D721Med (cell line): Measurements from ENCODE around the gene TMEM135.

ENCODE experiments used
- DNase-seq: peaks from one replicate; pipeline ENCODE4 v3.0.0; 2011; ENCODE audit warnings: low spot score; ENCODE audit not compliant: insufficient read length
- FAIRE-seq: peaks from 2 replicates; lab custom pipeline; 2011; peaks lifted over from hg19 to GRCh38; lab: Jason Lieb, UNC
- TF ChIP-seq, protein P1 (sequence below): IDR thresholded peaks from 2 replicates; pipeline ENCODE4 v1.5.1; 2012; ENCODE audit warnings: mild to moderate bottlenecking, control low read depth; ENCODE audit not compliant: insufficient read depth; ENCODE audit errors: missing control alignments

TMEM135 gene

DNA sequence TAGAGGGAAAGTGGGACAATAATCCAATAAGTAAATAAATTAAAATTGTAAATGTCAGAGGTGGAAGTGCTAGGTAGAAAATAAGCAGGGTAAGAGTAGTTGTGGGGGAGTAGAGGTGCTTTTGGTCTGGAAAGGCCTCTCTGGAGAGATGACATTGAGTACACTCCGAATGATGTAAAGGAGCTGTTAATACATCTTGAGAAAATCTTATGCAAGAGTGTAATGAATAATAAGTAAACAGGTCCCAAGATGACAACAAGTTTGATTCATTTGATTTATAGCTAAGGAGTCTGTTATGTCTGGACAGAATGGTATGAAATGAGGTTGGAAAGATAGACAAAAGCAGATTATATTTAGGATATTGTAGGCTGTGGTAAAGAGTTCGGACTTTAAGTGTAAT lies 87.5 kb downstream of the TMEM135 start:
- DNase-seq, result no peak
- FAIRE-seq, result no peak

DNA sequence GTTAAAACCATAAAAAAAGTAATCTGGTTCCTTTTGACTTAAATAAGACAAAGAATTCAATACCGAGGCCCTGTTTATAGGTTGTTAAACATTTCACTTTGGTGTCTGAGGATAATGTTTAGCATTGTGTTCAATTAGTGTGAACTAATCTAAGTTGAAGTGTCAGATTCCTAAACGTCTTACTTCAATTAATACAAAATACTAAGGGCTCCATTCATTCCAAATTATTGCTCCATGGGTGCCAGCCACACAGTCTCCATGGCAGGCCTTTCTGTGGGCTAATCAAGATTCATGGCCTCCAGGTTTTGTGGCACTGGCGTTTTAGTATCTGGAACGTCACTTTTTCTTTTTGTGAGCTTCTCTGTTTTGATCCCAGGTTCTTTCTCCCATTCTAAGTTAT lies 89.4 kb downstream of the TMEM135 start:
- no peak for FAIRE-seq
- DNase-seq, result no peak
- TF ChIP-seq, protein P1, sequence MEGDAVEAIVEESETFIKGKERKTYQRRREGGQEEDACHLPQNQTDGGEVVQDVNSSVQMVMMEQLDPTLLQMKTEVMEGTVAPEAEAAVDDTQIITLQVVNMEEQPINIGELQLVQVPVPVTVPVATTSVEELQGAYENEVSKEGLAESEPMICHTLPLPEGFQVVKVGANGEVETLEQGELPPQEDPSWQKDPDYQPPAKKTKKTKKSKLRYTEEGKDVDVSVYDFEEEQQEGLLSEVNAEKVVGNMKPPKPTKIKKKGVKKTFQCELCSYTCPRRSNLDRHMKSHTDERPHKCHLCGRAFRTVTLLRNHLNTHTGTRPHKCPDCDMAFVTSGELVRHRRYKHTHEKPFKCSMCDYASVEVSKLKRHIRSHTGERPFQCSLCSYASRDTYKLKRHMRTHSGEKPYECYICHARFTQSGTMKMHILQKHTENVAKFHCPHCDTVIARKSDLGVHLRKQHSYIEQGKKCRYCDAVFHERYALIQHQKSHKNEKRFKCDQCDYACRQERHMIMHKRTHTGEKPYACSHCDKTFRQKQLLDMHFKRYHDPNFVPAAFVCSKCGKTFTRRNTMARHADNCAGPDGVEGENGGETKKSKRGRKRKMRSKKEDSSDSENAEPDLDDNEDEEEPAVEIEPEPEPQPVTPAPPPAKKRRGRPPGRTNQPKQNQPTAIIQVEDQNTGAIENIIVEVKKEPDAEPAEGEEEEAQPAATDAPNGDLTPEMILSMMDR, result no peak

More for the DNA sequence above, 87.5 kb downstream of the TMEM135 start:
- TF ChIP-seq, protein P1, result no peak

DNA sequence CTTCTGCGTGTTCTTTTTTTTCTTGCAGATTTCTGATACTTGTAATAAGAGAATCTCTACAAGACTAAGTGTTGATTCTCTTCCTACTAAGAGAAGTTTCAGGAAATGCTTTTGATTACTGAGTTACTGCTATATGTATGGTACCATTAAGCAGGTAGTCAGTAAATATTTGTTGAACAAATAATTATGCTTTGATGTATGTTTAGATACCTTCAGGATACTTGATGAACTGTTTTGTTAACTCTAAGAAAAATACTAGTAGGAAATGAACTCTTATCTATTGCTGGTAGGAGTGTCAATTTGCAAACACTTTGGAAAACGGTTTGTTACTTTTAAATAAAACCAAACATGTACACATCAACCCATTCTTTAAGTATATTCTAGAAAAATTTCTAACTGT lies 90.6 kb downstream of the TMEM135 start:
- no peak for DNase-seq
- no peak for FAIRE-seq
- TF ChIP-seq, protein P1, result no peak

DNA sequence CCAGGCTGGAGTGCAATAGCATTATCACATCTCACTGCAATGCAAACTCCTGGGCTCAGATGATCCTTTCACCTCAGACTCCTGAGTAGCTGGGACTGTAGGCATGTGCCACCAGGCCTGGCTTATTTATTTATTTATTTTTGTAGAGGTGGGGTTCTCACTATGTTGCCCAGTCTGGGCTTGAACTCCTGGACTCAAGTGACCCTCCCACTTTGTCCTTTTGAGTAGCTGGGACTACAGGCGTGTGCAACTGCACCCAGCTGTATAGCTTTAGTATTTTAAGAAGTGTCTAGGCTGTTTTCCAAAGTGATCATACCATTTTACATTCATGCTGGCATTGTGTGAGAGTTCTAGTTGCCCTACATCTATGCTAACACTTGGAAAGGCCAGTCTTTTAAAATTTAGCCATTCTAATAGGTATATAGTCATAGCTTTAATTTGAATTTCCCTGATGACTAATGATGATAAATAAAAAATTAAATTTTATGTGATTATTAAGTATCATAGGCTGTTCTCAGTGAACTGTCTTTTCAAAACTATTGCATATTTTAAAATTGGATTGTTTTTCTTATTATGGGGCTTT lies 96.9 kb downstream of the TMEM135 start:
- TF ChIP-seq, protein P1, result no peak
- no peak for FAIRE-seq
- no peak for DNase-seq

DNA sequence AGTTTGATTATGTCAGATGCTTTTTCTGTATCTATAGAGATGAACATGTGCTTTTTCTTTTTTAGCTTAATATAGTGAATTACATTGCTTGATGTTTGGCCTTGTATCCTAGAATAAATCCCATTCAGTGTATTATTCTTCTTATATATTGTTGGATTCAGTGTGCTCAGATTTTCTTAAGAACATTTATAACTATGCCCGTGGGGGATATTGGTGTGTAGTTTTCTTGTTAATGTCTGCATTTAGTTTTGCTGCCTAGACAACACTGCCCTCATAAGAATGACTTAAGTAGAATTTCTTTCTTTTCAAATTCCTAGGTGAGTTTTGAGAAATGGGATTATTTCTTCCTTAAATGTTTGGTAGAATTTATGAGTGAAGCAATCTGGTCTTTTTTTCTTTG lies 98.5 kb downstream of the TMEM135 start:
- FAIRE-seq (no peak), DNase-seq (no peak)
- TF ChIP-seq, protein P1, result no peak

DNA sequence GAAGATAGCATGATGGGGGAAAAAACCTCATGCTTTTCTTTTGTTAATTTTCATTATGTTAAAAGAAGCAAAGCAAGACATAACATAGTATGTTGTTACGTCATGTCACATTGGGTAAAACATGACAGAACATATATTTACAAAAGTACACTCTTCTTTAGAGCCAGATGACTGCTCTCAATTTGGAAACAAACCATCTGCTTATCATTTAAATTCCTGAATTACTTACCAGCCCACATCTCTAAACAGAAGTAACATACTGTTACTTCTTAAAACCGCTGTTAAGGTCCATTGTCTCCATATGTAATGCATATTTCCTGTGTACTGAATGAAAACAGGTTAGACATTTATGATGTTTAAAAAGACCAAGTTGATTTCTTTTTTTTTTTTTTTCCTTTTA lies 100.0 kb downstream of the TMEM135 start:
- DNase-seq, result no peak
- FAIRE-seq, result no peak
- TF ChIP-seq, protein P1, result no peak

DNA sequence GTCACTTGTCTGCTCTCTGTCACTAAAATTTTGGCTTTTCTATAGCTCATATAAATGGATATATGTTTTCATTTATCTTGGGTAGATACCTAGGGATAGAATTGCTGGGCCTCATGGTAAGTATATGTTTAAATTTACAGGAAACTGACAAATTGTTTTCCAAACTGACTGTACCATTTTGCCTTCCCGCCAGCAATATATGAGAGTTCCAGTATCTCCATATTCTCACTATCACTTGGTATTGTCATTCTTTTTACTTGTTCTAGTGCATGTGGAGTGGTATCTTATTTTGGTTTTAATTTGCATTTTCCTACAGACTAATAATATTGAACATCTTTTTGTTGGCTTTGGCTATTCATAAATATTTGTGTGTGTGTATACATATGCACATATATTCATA lies 101.7 kb downstream of the TMEM135 start:
- FAIRE-seq (no peak), DNase-seq (no peak)
- TF ChIP-seq, protein P1, result no peak
